ENCODE measurements around the gene CLEC2L. TPM values are rescaled to one million over a fixed set of nuclear protein-coding genes. Genes with fewer than 3 reads are reported as not detected.

CLEC2L gene
- total RNA-seq, 2 donors from 2014 or later = 3.0 TPM; not detected in 1

DNA sequence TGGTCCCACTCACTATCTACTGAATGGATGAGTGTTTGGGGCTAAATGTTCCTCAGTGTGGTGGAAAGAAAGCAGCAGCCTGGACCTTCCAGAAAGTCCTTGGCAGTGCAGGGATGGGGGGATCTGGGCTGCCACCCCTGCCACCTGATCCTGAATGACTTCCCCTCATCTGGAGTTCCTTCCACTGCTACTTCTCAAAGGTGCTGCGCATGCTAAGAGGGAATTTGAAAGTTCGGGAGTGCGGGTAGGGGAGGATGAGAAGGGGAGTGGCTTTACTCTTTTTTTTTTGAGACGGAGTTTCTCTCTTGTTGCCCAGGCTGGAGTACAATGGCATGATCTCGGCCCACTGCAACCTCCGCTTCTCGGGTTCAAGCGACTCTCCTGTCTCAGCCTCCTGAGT is 41.4 kb upstream of the CLEC2L start:
- H3K27me3 ChIP-seq (replicated peaks; ENCODE audit: insufficient read depth) = no peaks in the 10 kb centered on the region
- no peak for DNase-seq (ENCODE audit: low spot score)
- TF ChIP-seq, protein P1, sequence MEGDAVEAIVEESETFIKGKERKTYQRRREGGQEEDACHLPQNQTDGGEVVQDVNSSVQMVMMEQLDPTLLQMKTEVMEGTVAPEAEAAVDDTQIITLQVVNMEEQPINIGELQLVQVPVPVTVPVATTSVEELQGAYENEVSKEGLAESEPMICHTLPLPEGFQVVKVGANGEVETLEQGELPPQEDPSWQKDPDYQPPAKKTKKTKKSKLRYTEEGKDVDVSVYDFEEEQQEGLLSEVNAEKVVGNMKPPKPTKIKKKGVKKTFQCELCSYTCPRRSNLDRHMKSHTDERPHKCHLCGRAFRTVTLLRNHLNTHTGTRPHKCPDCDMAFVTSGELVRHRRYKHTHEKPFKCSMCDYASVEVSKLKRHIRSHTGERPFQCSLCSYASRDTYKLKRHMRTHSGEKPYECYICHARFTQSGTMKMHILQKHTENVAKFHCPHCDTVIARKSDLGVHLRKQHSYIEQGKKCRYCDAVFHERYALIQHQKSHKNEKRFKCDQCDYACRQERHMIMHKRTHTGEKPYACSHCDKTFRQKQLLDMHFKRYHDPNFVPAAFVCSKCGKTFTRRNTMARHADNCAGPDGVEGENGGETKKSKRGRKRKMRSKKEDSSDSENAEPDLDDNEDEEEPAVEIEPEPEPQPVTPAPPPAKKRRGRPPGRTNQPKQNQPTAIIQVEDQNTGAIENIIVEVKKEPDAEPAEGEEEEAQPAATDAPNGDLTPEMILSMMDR (IDR thresholded peaks at IDR 0.05) = no peak
- TF ChIP-seq POLR2AphosphoS5 (IDR thresholded peaks at IDR 0.05) = no peak
- no peak for TF ChIP-seq POLR2A (IDR thresholded peaks at IDR 0.05)
- H3K4me1 ChIP-seq (replicated peaks) = no peaks in the 10 kb centered on the region
- no peaks in the 10 kb centered on the region for H3K36me3 ChIP-seq
- no peak overlapping the region for H3K27ac ChIP-seq
- intact Hi-C loops (cut with DNase I) = no loop called here
- 70% methylated on average over 8 of the region's 8 CpGs for WGBS
- no peak overlapping the region for H3K4me3 ChIP-seq
- no peaks in the 10 kb centered on the region for H3K9me3 ChIP-seq

DNA sequence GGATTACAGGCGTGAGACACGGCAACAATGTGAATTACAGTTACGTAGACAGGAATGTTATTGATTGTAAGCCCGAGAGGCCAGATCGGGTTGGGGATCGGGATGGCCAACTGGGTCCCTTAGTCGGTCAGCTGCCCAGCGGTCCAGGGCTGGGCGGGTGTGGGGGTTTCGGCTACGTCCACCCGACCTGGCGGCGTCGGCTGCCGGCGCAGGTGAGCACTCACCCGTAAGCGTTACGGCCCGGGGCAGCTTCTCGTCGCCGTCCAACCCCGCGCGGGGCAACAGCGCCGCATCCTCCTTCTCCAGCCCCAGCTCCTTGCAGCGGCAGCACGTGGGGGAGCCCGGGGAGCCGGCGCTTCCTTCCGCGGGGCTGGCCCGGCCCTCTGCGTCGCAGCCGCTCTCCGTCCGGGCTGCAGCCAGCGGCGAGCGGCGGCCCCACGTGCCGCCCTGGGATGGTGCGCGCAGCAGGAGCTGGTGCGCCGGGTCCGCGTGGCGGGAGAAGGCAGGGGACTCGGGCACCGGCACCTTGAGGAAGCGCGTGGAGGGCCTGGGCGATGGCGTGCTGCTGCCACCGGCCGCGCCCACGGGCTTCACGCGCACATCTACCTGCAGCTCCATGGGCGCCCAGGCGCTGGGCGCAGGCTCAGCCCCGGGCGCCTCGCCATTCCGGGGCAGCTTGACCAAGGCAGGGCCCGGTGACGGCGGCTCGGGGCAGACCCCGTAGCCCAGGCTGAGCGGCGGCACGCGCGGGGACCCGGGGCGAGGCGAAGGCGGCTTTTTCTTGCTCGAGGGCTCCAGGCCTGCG is 40.6 kb upstream of the CLEC2L start:
- no peaks in the 10 kb centered on the region for H3K27me3 ChIP-seq (replicated peaks; ENCODE audit: insufficient read depth)
- intact Hi-C loops (cut with DNase I) = no loop called here
- H3K27ac ChIP-seq = no peak overlapping the region

DNA sequence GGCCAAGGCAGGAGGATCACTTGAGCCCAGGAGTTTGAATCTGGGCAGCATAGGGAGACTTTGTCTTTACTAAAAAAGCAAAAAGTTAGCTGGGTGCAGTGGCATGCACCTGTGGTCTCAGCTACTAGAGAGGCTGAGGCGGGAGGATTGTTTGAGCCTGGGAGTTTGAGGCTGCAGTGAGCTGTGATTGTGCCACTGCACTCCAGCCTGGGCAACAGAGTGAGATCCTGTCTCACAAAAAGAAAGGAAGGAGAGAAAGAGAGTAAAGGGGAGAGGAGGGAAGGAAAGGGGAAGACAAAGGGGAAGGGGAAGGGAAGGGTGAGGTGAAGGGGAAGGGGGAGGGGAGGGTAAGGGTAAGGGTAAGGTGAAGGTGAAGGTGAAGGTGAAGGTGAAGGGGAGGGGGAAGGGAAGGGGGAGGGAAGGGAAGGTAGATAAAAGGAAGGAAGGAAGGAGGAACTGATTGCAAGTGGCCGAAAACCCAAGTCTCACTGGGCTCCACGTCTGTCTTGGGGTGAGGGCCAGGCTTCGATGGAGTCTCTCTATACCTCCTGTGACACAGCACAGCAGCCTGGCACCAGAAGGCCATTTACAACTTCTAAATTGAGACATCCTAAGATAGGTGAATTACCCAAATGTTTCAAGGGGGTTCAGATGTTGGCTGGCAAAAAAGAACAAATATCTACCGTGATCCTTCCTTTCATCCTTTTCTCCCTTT is 36.0 kb upstream of the CLEC2L start:
- no peaks in the 10 kb centered on the region for H3K9me3 ChIP-seq
- no peak overlapping the region for H3K27ac ChIP-seq
- WGBS = 77% methylated on average over 5 of the region's 5 CpGs
- TF ChIP-seq POLR2AphosphoS5 (IDR thresholded peaks at IDR 0.05) (no peak), POLR2A (IDR thresholded peaks at IDR 0.05) (no peak)
- TF ChIP-seq, protein P1 (IDR thresholded peaks at IDR 0.05) = no peak
- H3K36me3 ChIP-seq = no peaks in the 10 kb centered on the region
- intact Hi-C loops (cut with DNase I) = no loop called here
- DNase-seq (ENCODE audit: low spot score) = no peak
- no peaks in the 10 kb centered on the region for H3K27me3 ChIP-seq (replicated peaks; ENCODE audit: insufficient read depth)
- no peak overlapping the region for H3K4me3 ChIP-seq
- H3K4me1 ChIP-seq (replicated peaks) = no peaks in the 10 kb centered on the region

More for the DNA sequence above, 40.6 kb upstream of the CLEC2L start:
- Histone ChIP-seq H3K4me3 (peak overlapping the region; percentile 20 to 32), H3K9me3 (no peaks in the 10 kb centered on the region), H3K36me3 (no peaks in the 10 kb centered on the region), H3K4me1 (replicated peaks) (no peaks in the 10 kb centered on the region)
- TF ChIP-seq POLR2A (IDR thresholded peaks at IDR 0.05) = no peak
- TF ChIP-seq POLR2AphosphoS5 (IDR thresholded peaks at IDR 0.05) = no peak
- TF ChIP-seq, protein P1 (IDR thresholded peaks at IDR 0.05) = no peak
- WGBS = 12% methylated on average over 29 of the region's 90 CpGs
- no peak for DNase-seq (ENCODE audit: low spot score)

DNA sequence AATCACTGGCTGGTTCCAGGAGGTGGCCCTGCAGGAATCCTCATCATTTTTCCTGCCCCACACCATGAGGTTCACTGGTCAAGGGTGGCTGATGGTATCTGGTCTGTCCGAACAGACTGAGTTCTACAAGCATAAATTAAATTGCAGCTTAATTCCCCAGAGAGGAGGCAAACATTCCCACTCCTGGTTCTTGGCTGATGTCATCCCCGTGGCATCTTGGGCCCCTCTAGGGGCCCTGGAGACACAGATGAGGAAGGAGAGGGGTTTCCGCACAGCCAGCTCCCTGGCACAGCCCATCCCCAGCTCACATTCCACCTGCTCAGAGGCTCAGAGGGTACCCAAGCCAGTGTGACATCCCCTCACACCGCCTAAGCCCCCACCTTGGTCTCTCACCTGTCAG is 34.7 kb upstream of the CLEC2L start:
- H3K9me3 ChIP-seq = no peaks in the 10 kb centered on the region
- no peak overlapping the region for H3K4me3 ChIP-seq
- intact Hi-C loops (cut with DNase I) = no loop called here
- no peaks in the 10 kb centered on the region for H3K4me1 ChIP-seq (replicated peaks)
- TF ChIP-seq POLR2A (IDR thresholded peaks at IDR 0.05) = no peak
- TF ChIP-seq, protein P1 (IDR thresholded peaks at IDR 0.05) = no peak
- no peak for TF ChIP-seq POLR2AphosphoS5 (IDR thresholded peaks at IDR 0.05)
- no peak overlapping the region for H3K27ac ChIP-seq
- H3K27me3 ChIP-seq (replicated peaks; ENCODE audit: insufficient read depth) = no peaks in the 10 kb centered on the region
- no peak for DNase-seq (ENCODE audit: low spot score)
- WGBS = 70% methylated on average over 4 of the region's 4 CpGs
- H3K36me3 ChIP-seq = no peaks in the 10 kb centered on the region

Data from prostate gland (tissue), 2 donors.